Vagina (tissue), 2 donors: ENCODE results near the gene WDR70.

Experiments used
- CTCF ChIP-seq, 3 experiments: fragments of 450-650 bp in 2 of 3; fragments of 200-600 bp in 1 of 3; sonication (generic) in 1 of 3; IDR thresholded peaks; one replicate each; pipeline ENCODE4 v1.5.1; 2017 to 2019; ENCODE audit warnings: antibody characterized with exemption in 3 of 3, mild to moderate bottlenecking in 2 of 3, moderate library complexity in 2 of 3
- POLR2AphosphoS5 ChIP-seq, 2 donors: sonication (generic); formaldehyde crosslinking; IDR thresholded peaks; one replicate each; pipeline ENCODE4 v1.9.0; 2017; ENCODE audit warnings: antibody characterized with exemption in 2 of 2, mild to moderate bottlenecking in 2 of 2, low read depth in 1 of 2; ENCODE audit not compliant: insufficient read depth in 1 of 2

- TF ChIP-seq POLR2AphosphoS5 (IDR thresholded peaks at IDR 0.05; ENCODE audit: insufficient read depth in 1 of 2, low read depth in 1 of 2) (no peak), CTCF (IDR thresholded peaks at IDR 0.05) (no peak)
These were observed 392.1 kb downstream of the WDR70 start for GRCh38 chr5:37771203-37771611.
